HEK293T (cell line): Measurements from ENCODE around the gene MIP.
"Not testable (repeated sequence)": the region's sequence is repeated elsewhere in the genome, so short reads cannot be mapped to it uniquely, and the experiment has no call there.

Source experiments
- CTCF ChIA-PET: fragments of 350-600 bp; formaldehyde crosslinking; extraction: SDS; loops from one replicate; lab custom pipeline; 2021; ENCODE audit warnings: antibody characterized with exemption, inconsistent platforms; lab: Yijun Ruan, JAX
- POLR2A ChIA-PET: fragments of 350-600 bp; formaldehyde crosslinking; extraction: SDS; loops from one replicate; lab custom pipeline; 2020; ENCODE audit warnings: antibody characterized with exemption, inconsistent platforms; lab: Yijun Ruan, JAX
- DNase-seq: peaks from one replicate; pipeline ENCODE4 v3.0.0; 2012; ENCODE audit warnings: mixed read lengths; ENCODE audit errors: extremely low spot score
- ARNT ChIP-seq: fragments of 450-650 bp; IDR thresholded peaks from 2 replicates; pipeline ENCODE4 v1.6.1; 2017; ENCODE audit warnings: mild to moderate bottlenecking
- BHLHE40 ChIP-seq: fragments of 450-650 bp; IDR thresholded peaks from 2 replicates; pipeline ENCODE4 v1.6.1; 2016; ENCODE audit warnings: mild to moderate bottlenecking, moderate library complexity, borderline replicate concordance
- CTBP1 ChIP-seq: fragments of 450-650 bp; IDR thresholded peaks from 2 replicates; pipeline ENCODE4 v1.6.1; 2016; ENCODE audit warnings: borderline replicate concordance
- ELF4 ChIP-seq: fragments of 450-650 bp; IDR thresholded peaks from 2 replicates; pipeline ENCODE4 v1.6.1; 2017; ENCODE audit warnings: antibody characterized with exemption
- FOXA1 ChIP-seq: fragments of 450-650 bp; IDR thresholded peaks from 2 replicates; pipeline ENCODE4 v1.6.1; 2016; ENCODE audit warnings: mild to moderate bottlenecking
- FOXK2 ChIP-seq: fragments of 450-650 bp; IDR thresholded peaks from 2 replicates; pipeline ENCODE4 v1.6.1; 2016; ENCODE audit warnings: mild to moderate bottlenecking
- FOXM1 ChIP-seq: fragments of 450-650 bp; IDR thresholded peaks from 2 replicates; pipeline ENCODE4 v1.6.1; 2017; ENCODE audit warnings: mild to moderate bottlenecking, borderline replicate concordance
- HDGF ChIP-seq: fragments of 450-650 bp; IDR thresholded peaks from 2 replicates; pipeline ENCODE4 v1.6.1; 2017; ENCODE audit warnings: antibody characterized with exemption, borderline replicate concordance
- L3MBTL2 ChIP-seq: fragments of 450-650 bp; conservative IDR thresholded peaks from 2 replicates; pipeline ENCODE4 v1.6.1; 2016; ENCODE audit warnings: mild to moderate bottlenecking
- LEF1 ChIP-seq: fragments of 450-650 bp; IDR thresholded peaks from 2 replicates; pipeline ENCODE4 v1.6.1; 2017; ENCODE audit warnings: mild to moderate bottlenecking, borderline replicate concordance
- NFRKB ChIP-seq: fragments of 450-650 bp; IDR thresholded peaks from 2 replicates; pipeline ENCODE4 v1.6.1; 2016; ENCODE audit warnings: mild to moderate bottlenecking, moderate library complexity
- PKNOX1 ChIP-seq: fragments of 450-650 bp; IDR thresholded peaks from 2 replicates; pipeline ENCODE4 v1.6.1; 2016
- SP1 ChIP-seq: fragments of 450-650 bp; IDR thresholded peaks from 2 replicates; pipeline ENCODE4 v1.6.1; 2017
- SUZ12 ChIP-seq: fragments of 450-650 bp; IDR thresholded peaks from 2 replicates; pipeline ENCODE4 v1.6.1; 2016; ENCODE audit warnings: mild to moderate bottlenecking
- TARDBP ChIP-seq: fragments of 450-650 bp; IDR thresholded peaks from 2 replicates; pipeline ENCODE4 v1.6.1; 2016
- ZNF384 ChIP-seq: fragments of 450-650 bp; IDR thresholded peaks from 2 replicates; pipeline ENCODE4 v1.6.1; 2016

Gene MIP

GRCh38 chr12:56454557-56454956, at the start of gene MIP:
TSS of gene MIP (minus strand) at chr12:56454657. CDS start at chr12:56454613, 44 bp downstream.
- ChIA-PET POLR2A (interaction anchor here (0.9 to 1.5 kb wide), 2 partner anchors 121 to 138 kb away, joined by 4 to 5 read pairs; partner anchors contain the start of genes CNPY2 and PAN2), CTCF (interaction anchor here (0.8 kb wide), 1 partner anchor 10 kb away, joined by 5 read pairs; no protein-coding TSS in a partner anchor)
- TF ChIP-seq FOXM1 (no peak), ELF4 (no peak), FOXA1 (no peak), FOXK2 (no peak), L3MBTL2 (no peak), HDGF (no peak), LEF1 (no peak), ZNF384 (no peak), CTBP1 (no peak), PKNOX1 (no peak), SUZ12 (no peak), ARNT (no peak), TARDBP (no peak), BHLHE40 (no peak), NFRKB (no peak), SP1 (no peak)
- DNase-seq = no peak

GRCh38 chr12:56499879-56500278, 45.4 kb upstream of the MIP start:
- CTCF ChIA-PET, DNase-seq, POLR2A ChIA-PET: not testable (repeated sequence)

- POLR2A ChIA-PET, CTCF ChIA-PET, DNase-seq: not testable (repeated sequence)
Observed at GRCh38 chr12:56499452-56499851, 45.0 kb upstream of the MIP start.

- DNase-seq, POLR2A ChIA-PET, CTCF ChIA-PET: not testable (repeated sequence)
Observed at GRCh38 chr12:56498126-56498902, 43.9 kb upstream of the MIP start.

- POLR2A ChIA-PET, DNase-seq: not testable (repeated sequence)
- CTCF ChIA-PET = interaction anchor here (0.9 kb wide), 1 partner anchor 26 kb away, joined by 3 read pairs; no protein-coding TSS in a partner anchor
Observed at GRCh38 chr12:56496704-56497103, 42.2 kb upstream of the MIP start.

GRCh38 chr12:56494481-56494880, 40.0 kb upstream of the MIP start:
- DNase-seq, CTCF ChIA-PET, POLR2A ChIA-PET: not testable (repeated sequence)

GRCh38 chr12:56494106-56494415, 39.6 kb upstream of the MIP start:
- DNase-seq, CTCF ChIA-PET, POLR2A ChIA-PET: not testable (repeated sequence)

GRCh38 chr12:56493409-56494105, 39.1 kb upstream of the MIP start:
- CTCF ChIA-PET, DNase-seq, POLR2A ChIA-PET: not testable (repeated sequence)

GRCh38 chr12:56490360-56490759, 35.9 kb upstream of the MIP start:
- CTCF ChIA-PET = no interaction called here
- no peak for TF ChIP-seq NFRKB
- no peak for TF ChIP-seq HDGF
- TF ChIP-seq BHLHE40 = no peak
- TF ChIP-seq ARNT = no peak
- TF ChIP-seq FOXK2 = no peak
- TF ChIP-seq ELF4 = no peak
- no peak for TF ChIP-seq PKNOX1
- no peak for TF ChIP-seq ZNF384
- DNase-seq = no peak
- POLR2A ChIA-PET = interaction anchor here (1.5 to 1.6 kb wide), 2 partner anchors 10 to 21 kb away, joined by 4 to 5 read pairs; partner anchors contain the start of gene SPRYD4
